ENCODE results near the gene SYT1.

- no peak for TF ChIP-seq CTCF (conservative IDR thresholded peaks at IDR 0.05; ENCODE audit: low read depth, low read length)
- TF ChIP-seq EZH2 (IDR thresholded peaks at IDR 0.05; ENCODE audit: borderline replicate concordance, low read depth, low read length, poor library complexity, severe bottlenecking) = no peak
Observed at GRCh38 chr12:79324571-79324970, 460.0 kb downstream of the SYT1 start.

Measured in A673 (cell line).